ENCODE results near the gene LARGE1. TPM values are rescaled to one million over a fixed set of nuclear protein-coding genes. Genes with fewer than 3 reads are reported as not detected.
A peak's percentile ranks its signal among the peaks of the same experiment; 100 is the strongest.

LARGE1 gene
- total RNA-seq, 1 donor = 22.8 TPM

GRCh38 chr22:33352768-33353167 is 567.5 kb downstream of the LARGE1 start:
- H3K4me2 ChIP-seq (ENCODE audit: insufficient read depth, low read length) = no peak overlapping the region
- H3K27ac ChIP-seq (ENCODE audit: low read depth, low read length) = no peak overlapping the region
- no peaks in the 10 kb centered on the region for H3K36me3 ChIP-seq (ENCODE audit: insufficient read depth, low read length)
- H2AFZ ChIP-seq (ENCODE audit: low read length) = no peak overlapping the region
- TF ChIP-seq CTCF (IDR thresholded peaks at IDR 0.05; ENCODE audit: extremely low read depth, low read depth, low read length) = no peak
- H3K27me3 ChIP-seq (ENCODE audit: insufficient read depth, low read length) = no peaks in the 10 kb centered on the region
- H3K79me2 ChIP-seq (ENCODE audit: insufficient read depth, low read length) = no peaks in the 10 kb centered on the region
- no peak for DNase-seq (ENCODE audit: insufficient read length, low spot score, missing footprints)
- H3K4me1 ChIP-seq (ENCODE audit: insufficient read depth, low read length) = peaks cover 12% of the 10 kb centered on the region
- no peak overlapping the region for H3K4me3 ChIP-seq (ENCODE audit: insufficient read depth, low read length)
- no peaks in the 10 kb centered on the region for H3K9me3 ChIP-seq (ENCODE audit: low read depth, low read length)
- H4K20me1 ChIP-seq (ENCODE audit: insufficient read depth, low read length) = no peaks in the 10 kb centered on the region

GRCh38 chr22:33350961-33351360 is 569.3 kb downstream of the LARGE1 start:
- Histone ChIP-seq H3K4me1 (ENCODE audit: insufficient read depth, low read length) (peaks cover 12% of the 10 kb centered on the region), H3K4me3 (ENCODE audit: insufficient read depth, low read length) (no peak overlapping the region), H2AFZ (ENCODE audit: low read length) (no peak overlapping the region), H3K36me3 (ENCODE audit: insufficient read depth, low read length) (no peaks in the 10 kb centered on the region), H3K79me2 (ENCODE audit: insufficient read depth, low read length) (no peaks in the 10 kb centered on the region), H3K27me3 (ENCODE audit: insufficient read depth, low read length) (no peaks in the 10 kb centered on the region), H4K20me1 (ENCODE audit: insufficient read depth, low read length) (no peaks in the 10 kb centered on the region), H3K9me3 (ENCODE audit: low read depth, low read length) (no peaks in the 10 kb centered on the region), H3K27ac (ENCODE audit: low read depth, low read length) (no peak overlapping the region), H3K4me2 (ENCODE audit: insufficient read depth, low read length) (no peak overlapping the region)
- no peak for DNase-seq (ENCODE audit: insufficient read length, low spot score, missing footprints)
- no peak for TF ChIP-seq CTCF (IDR thresholded peaks at IDR 0.05; ENCODE audit: extremely low read depth, low read depth, low read length)

GRCh38 chr22:33350491-33350890 is 569.8 kb downstream of the LARGE1 start:
- Histone ChIP-seq H3K36me3 (ENCODE audit: insufficient read depth, low read length) (no peaks in the 10 kb centered on the region), H2AFZ (ENCODE audit: low read length) (no peak overlapping the region), H3K9me3 (ENCODE audit: low read depth, low read length) (no peaks in the 10 kb centered on the region), H3K79me2 (ENCODE audit: insufficient read depth, low read length) (no peaks in the 10 kb centered on the region), H3K4me2 (ENCODE audit: insufficient read depth, low read length) (no peak overlapping the region), H3K4me1 (ENCODE audit: insufficient read depth, low read length) (peaks cover 12% of the 10 kb centered on the region), H3K27ac (ENCODE audit: low read depth, low read length) (no peak overlapping the region), H3K27me3 (ENCODE audit: insufficient read depth, low read length) (no peaks in the 10 kb centered on the region), H4K20me1 (ENCODE audit: insufficient read depth, low read length) (no peaks in the 10 kb centered on the region), H3K4me3 (ENCODE audit: insufficient read depth, low read length) (no peak overlapping the region)
- no peak for DNase-seq (ENCODE audit: insufficient read length, low spot score, missing footprints)
- no peak for TF ChIP-seq CTCF (IDR thresholded peaks at IDR 0.05; ENCODE audit: extremely low read depth, low read depth, low read length)

- no peaks in the 10 kb centered on the region for H3K9me3 ChIP-seq (ENCODE audit: low read depth, low read length)
- no peak overlapping the region for H2AFZ ChIP-seq (ENCODE audit: low read length)
- no peak for TF ChIP-seq CTCF (IDR thresholded peaks at IDR 0.05; ENCODE audit: extremely low read depth, low read depth, low read length)
- no peak overlapping the region for H3K27ac ChIP-seq (ENCODE audit: low read depth, low read length)
- no peak overlapping the region for H3K4me3 ChIP-seq (ENCODE audit: insufficient read depth, low read length)
- no peaks in the 10 kb centered on the region for H4K20me1 ChIP-seq (ENCODE audit: insufficient read depth, low read length)
- no peaks in the 10 kb centered on the region for H3K27me3 ChIP-seq (ENCODE audit: insufficient read depth, low read length)
- no peaks in the 10 kb centered on the region for H3K36me3 ChIP-seq (ENCODE audit: insufficient read depth, low read length)
- no peaks in the 10 kb centered on the region for H3K4me1 ChIP-seq (ENCODE audit: insufficient read depth, low read length)
- no peak overlapping the region for H3K4me2 ChIP-seq (ENCODE audit: insufficient read depth, low read length)
- DNase-seq (ENCODE audit: insufficient read length, low spot score, missing footprints) = peak; percentile 19
- no peaks in the 10 kb centered on the region for H3K79me2 ChIP-seq (ENCODE audit: insufficient read depth, low read length)
Observed at GRCh38 chr22:33347002-33347401, 573.3 kb downstream of the LARGE1 start.

Data from osteoblast (primary cell).